Stimulated activated CD4-positive, alpha-beta T cell treated with anti-CD3 and anti-CD28 coated beads, TNF-alpha, amount 100 ng/mL, for 1 hour (primary cell): Measurements from ENCODE around the gene ITGB3.
"Not testable (repeated sequence)": the region's sequence is repeated elsewhere in the genome, so short reads cannot be mapped to it uniquely, and the experiment has no call there.

Source experiments
- DNase-seq, 3 donors: peaks; one replicate each; pipeline ENCODE4 v3.0.0-alpha.2; 2020; ENCODE audit warnings: low read depth in 3 of 3, low spot score in 1 of 3

The ITGB3 gene

GRCh38 chr17:47243737-47244598 lies 9.7 kb upstream of the ITGB3 start:
- no peak for DNase-seq

GRCh38 chr17:47244697-47245096 lies 8.9 kb upstream of the ITGB3 start:
- DNase-seq = no peak

DNA sequence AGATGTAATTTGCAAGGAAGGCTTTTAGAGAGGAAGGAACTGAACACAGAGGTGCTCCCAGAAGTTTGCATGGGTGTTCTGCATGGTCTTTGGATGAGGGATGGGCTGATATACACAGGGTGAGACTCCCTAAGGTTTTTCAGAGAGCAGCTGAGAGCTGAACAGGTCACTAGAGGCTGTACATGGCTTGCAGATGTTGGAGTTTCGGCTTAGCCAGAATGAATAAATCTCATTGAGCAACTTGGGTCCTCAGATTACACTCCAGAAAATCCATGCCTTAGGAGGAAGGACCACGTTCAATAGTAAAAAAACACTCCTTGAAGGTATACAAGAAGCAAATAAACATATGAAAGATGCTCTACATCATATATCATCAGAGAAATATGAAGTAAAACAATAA lies 7.5 kb upstream of the ITGB3 start:
- DNase-seq = no peak

DNA sequence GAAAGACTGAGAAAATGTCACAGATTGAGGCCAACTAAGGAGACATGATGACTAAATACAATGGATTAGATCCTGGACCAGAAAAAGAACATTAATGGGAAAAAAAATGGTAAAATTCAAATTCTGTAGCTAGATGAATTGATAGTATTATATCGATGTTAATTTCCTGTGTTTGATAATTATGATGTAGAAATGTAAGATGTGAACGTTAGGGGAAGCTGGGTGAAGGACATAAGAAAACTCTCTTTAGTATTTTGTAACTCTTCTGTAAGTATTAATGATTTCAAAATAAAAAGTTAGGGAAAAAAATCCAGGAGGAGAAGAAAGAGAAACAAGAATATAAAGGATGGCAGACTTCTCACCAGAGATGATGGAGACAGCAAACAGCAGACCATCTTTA lies 2.8 kb upstream of the ITGB3 start:
- DNase-seq = no peak

GRCh38 chr17:47251421-47251940 lies 2.1 kb upstream of the ITGB3 start:
- no peak for DNase-seq

DNA sequence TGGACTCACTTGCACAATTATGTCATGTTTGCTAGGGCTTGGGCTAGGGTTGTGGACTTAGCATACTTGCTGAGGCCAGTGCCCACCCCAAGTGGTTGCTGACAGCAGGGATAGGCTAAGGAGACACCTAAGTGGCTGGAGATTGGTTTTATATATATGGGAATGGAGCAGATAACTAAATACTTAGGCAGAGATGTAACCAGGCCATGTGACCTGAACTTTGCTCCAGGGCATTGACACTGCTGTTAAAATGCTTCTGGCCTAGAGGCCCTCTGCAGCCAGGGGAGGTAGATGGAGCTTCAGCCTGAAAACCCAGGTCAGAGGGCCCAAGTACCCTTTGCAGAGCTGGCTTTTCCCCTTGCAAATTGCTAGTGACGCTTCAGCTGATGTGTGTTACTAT lies 1.4 kb upstream of the ITGB3 start:
- no peak for DNase-seq

GRCh38 chr17:47252766-47253512 lies 688 bp upstream of the ITGB3 start:
- no peak for DNase-seq

GRCh38 chr17:47254403-47254943 lies 846 bp downstream of the ITGB3 start:
- DNase-seq = no peak

DNA sequence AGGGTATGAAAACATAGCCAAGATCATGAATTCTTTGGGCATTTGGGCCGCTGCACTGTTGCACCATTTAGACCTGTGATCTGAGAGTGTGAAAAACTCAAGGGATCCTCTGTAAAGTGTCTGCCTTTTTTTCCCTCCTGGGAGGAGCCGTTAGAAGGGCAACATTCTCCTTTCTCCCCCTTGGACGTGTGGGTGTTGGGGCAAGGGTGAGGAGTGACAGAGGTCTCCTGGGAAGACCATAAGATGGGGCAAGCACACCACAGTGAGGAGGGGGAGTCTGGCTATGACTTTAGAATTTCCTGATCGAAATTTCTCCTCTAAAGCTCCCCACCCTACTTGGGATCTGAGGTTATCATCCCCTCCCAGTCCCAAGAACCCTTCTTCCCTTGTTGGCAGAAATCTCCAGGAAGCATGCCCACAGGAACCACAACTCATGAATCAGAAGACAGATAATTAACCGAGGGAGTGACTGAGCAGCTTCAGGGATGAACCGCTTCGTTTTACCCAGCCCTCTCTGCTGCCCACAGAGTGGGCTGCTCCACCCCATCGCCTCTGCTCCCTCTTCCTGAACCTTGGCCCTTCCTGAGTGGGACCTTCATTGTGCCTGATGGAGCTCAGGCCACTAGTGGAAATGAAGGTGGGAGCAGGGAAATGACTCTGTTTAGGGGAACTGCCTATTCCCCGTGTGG lies 4.2 kb downstream of the ITGB3 start:
- DNase-seq = no peak

DNA sequence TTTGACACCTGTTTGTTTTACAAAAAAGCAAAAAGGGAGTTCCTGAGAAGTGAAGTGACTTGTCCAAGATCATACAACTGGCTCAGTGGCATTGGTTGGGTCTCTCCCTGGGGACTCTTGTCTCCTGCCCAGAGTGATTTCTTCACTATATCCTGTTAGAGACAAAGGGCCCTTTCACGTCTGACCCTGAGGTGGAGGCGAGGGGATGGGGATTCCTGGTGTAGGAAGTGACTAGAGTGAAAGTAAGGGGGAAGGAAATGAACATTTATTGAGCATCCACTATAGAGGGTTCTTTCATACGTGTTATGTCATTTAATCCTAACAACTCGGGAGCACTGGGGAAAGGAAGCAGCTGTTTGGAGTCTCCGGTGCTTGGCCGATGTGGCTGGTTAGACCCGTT lies 9.0 kb downstream of the ITGB3 start:
- no peak for DNase-seq

DNA sequence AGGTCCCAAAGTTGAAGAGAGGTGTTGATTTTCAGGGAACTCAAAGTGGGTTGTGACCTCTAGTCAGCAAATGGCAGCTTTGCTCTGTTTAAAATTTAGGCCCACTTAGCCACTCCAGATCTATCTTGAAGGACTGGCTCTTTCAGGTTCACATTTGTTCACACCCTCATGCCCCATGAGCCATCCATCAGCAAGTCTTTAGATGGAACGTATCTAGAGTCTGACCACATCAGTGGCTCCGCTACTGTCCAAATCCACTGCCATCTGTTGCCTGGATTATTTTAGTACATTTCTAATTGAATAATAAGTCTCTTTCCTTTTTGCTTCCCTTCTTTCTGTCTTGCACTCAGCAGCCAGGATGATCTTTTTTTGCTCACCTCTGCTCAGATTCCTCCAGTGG lies 10.5 kb downstream of the ITGB3 start:
- no peak for DNase-seq

DNA sequence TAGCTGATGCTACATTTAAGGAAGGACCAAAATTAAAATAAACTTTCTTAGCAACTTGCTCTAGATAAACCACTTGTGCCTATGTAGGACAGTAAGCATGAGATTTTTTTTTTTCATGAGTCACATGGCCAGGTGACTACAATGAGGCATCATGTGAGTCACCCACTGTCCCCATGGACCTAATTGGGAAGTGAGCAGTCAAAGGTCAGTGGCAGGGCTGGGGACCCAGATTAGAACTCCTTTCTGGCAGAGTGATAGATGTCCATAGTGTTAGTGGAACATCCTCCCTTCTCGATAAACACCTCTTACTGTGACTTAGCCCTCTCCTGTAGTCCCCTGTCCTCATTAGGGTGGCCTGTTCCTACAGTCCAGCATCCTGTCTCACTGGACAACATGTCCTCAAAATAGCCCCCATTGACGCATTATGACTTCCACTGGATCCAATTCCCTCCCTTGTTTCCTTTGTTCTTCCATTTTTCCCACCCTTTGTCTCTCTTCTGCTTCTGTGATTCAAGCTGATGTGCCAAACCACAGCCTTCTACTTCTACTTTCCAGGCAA lies 12.4 kb downstream of the ITGB3 start:
- no peak for DNase-seq

DNA sequence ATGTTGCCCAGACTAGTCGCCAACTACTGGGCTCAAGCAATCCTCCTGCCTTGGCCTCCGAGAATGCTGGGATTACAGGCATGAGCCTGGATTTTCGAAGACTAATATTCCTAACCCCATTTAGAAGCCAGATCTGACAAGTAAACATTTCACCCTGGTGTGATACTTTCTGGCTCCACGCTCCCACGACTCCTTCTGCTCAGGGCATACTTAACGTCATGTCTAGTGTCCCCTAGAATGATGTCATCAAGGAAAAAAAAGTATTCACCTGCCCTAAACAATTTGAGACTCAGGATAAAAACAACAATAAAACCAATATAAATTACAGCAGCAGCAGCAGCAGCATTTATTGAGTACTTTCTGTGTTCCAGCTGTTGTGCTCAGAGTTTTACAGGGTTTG lies 13.2 kb downstream of the ITGB3 start:
- no peak for DNase-seq

DNA sequence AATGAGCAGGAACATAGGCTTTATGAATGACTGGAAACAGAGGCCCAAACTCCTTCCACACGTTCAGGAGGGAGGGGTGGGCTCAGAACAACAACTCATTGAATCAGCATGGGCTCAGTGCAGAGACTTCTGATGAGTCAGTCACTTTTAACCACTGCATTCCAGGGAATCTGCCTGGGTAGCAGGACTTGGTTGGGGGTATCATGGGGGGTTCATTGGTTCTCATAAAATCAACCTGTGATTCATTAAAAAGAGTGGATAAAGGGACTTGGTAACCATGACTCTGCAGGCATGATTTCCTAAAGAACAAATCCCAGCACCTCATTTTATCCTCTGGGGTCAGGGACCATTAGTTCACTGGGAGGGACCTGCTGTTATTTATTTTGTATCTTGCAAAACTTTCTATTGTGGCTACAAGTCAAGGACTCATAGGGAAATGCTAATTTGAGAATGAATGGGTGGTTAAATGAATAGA lies 13.8 kb downstream of the ITGB3 start:
- no peak for DNase-seq

- not testable (repeated sequence) for DNase-seq
These were observed 15.3 kb downstream of the ITGB3 start for GRCh38 chr17:47268964-47269363.

GRCh38 chr17:47269561-47270280 lies 16.1 kb downstream of the ITGB3 start:
- DNase-seq = not testable (repeated sequence)

- no peak for DNase-seq
These were observed 17.5 kb downstream of the ITGB3 start for GRCh38 chr17:47270946-47271705.

DNA sequence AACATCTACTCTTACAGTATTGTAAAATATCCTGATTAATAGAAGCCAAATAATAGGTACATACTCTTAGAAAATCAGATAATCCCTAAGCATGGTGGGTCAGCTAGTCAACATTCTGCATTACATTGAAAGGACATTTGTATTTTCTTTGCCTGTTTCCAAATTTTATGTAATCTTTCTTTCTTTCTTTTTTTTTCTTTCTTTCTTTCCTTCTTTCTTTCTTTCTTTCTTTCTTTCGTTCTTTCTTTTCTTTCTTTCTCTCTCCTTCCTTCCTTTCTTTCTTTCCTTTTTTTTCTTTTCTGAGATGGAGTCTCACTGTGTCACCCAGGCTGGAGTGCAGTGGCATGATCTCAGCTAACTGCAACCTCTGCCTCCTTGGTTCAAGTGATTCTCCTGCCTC lies 18.9 kb downstream of the ITGB3 start:
- no peak for DNase-seq

DNA sequence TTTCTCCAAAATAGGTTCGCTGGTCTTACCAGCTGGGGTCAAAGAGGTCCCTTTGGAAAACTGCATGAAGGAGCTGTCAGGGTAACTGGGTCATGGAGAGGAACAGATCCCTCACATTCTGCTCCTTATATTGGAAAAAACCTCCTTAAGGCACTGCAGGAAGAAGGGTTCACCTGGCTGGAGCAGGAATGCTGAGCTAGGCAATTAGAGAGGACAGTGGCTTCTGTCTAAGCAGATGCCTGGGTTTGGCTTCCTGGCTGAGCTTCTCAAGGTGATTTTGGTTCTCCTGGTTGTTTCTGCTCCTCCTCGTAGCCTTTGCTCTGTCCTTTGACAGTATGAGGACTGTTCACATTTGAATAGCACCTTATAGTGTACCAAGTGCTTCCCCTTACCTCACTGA lies 19.6 kb downstream of the ITGB3 start:
- no peak for DNase-seq
